NK-92 (cell line): ENCODE results near the gene VRK3.
"Not testable (repeated sequence)": the region's sequence is repeated elsewhere in the genome, so short reads cannot be mapped to it uniquely, and the experiment has no call there.

Experiments
- DNase-seq: peaks from one replicate; lab custom pipeline; 2025; ENCODE audit not compliant: unreplicated experiment; lab: John Stamatoyannopoulos, UW

VRK3 gene

GRCh38 chr19:50025022-50025793 is at the start of gene VRK3:
TSS of gene VRK3 (minus strand) at chr19:50025372. CDS start at chr19:50016162, 9,210 bp downstream.
- peak; percentile 91 for DNase-seq

GRCh38 chr19:50068382-50068781 is 43.2 kb upstream of the VRK3 start:
- not testable (repeated sequence) for DNase-seq

GRCh38 chr19:50067575-50067974 is 42.4 kb upstream of the VRK3 start:
- no peak for DNase-seq

- no peak for DNase-seq
These were observed 40.8 kb upstream of the VRK3 start for GRCh38 chr19:50065938-50066337.

GRCh38 chr19:50061650-50062049 is 36.5 kb upstream of the VRK3 start:
- no peak for DNase-seq

- no peak for DNase-seq
These were observed 34.9 kb upstream of the VRK3 start for GRCh38 chr19:50060107-50060506.

GRCh38 chr19:50059045-50059444 is 33.9 kb upstream of the VRK3 start:
- DNase-seq = no peak

- no peak for DNase-seq
These were observed 33.3 kb upstream of the VRK3 start for GRCh38 chr19:50058425-50058824.

GRCh38 chr19:50053119-50053518 is 27.9 kb upstream of the VRK3 start:
- DNase-seq = no peak

- DNase-seq = no peak
These were observed 26.8 kb upstream of the VRK3 start for GRCh38 chr19:50051964-50052363.

GRCh38 chr19:50051228-50051895 is 26.2 kb upstream of the VRK3 start:
- not testable (repeated sequence) for DNase-seq

GRCh38 chr19:50050406-50051227 is 25.4 kb upstream of the VRK3 start:
- DNase-seq = no peak

- no peak for DNase-seq
These were observed 22.5 kb upstream of the VRK3 start for GRCh38 chr19:50047671-50048070.

GRCh38 chr19:50046649-50047503 is 21.7 kb upstream of the VRK3 start:
- DNase-seq = no peak

- no peak for DNase-seq
These were observed 19.8 kb upstream of the VRK3 start for GRCh38 chr19:50044922-50045321.

GRCh38 chr19:50043967-50044366 is 18.8 kb upstream of the VRK3 start:
- DNase-seq = no peak

GRCh38 chr19:50042363-50043024 is 17.3 kb upstream of the VRK3 start:
- DNase-seq = no peak

- DNase-seq = no peak
These were observed 15.8 kb upstream of the VRK3 start for GRCh38 chr19:50040967-50041366.

GRCh38 chr19:50039968-50040367 is 14.8 kb upstream of the VRK3 start:
- no peak for DNase-seq

GRCh38 chr19:50036908-50037307 is 11.7 kb upstream of the VRK3 start:
- no peak for DNase-seq
